ENCODE results near the gene CD247.

DNA sequence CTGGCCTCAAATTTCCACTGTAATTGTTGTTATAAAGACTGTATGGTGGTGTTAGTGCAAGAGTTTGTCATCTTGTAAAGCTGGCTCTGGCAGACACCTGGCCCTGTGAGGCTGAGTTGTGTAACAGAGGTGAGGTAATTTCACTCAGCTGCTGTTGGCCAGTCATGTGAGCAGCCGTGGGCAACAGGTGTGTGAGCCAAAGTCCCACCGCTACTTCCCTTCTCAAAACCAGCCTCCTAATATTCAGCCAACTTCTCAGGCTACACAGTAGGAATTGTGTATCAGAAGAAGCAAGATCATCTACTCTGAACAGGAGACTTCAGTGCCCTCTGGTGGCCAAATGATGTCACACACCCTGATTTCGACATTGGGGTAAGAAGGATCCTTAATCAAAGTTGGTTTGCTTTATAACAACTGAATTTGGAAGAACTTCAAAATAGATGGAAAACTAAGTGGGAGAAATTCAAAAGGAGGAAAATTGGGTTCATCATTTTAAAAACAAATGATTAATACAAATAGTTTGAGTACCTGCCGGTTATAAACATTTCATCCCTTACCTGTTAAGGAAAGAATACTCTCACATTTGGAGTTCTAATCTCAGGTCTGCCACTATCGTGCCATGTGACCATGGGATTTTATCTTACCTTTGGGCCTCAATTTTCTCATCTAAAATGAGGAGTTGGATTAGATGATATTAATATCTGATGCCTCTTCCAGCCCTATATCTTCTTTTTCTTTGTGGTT lies 37.8 kb upstream of the CD247 start:
- TF ChIP-seq POLR2AphosphoS5 (IDR thresholded peaks at IDR 0.05; ENCODE audit: insufficient read depth in 1 of 2, low read depth in 1 of 2) (peak in 1 of 2 donors; percentile 21), POLR2A (IDR thresholded peaks at IDR 0.05) (no peak)
- TF ChIP-seq, protein P1, sequence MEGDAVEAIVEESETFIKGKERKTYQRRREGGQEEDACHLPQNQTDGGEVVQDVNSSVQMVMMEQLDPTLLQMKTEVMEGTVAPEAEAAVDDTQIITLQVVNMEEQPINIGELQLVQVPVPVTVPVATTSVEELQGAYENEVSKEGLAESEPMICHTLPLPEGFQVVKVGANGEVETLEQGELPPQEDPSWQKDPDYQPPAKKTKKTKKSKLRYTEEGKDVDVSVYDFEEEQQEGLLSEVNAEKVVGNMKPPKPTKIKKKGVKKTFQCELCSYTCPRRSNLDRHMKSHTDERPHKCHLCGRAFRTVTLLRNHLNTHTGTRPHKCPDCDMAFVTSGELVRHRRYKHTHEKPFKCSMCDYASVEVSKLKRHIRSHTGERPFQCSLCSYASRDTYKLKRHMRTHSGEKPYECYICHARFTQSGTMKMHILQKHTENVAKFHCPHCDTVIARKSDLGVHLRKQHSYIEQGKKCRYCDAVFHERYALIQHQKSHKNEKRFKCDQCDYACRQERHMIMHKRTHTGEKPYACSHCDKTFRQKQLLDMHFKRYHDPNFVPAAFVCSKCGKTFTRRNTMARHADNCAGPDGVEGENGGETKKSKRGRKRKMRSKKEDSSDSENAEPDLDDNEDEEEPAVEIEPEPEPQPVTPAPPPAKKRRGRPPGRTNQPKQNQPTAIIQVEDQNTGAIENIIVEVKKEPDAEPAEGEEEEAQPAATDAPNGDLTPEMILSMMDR (IDR thresholded peaks at IDR 0.05), result peak; percentile 71 to 75 (median 74)

All from vagina (tissue), 2 donors.